Forelimb muscle (tissue), 1 donor: ENCODE measurements around the gene RBM5. TPM values are rescaled to one million over a fixed set of nuclear protein-coding genes. Genes with fewer than 3 reads are reported as not detected.

Experiments
- DNase-seq: peaks from one replicate; pipeline ENCODE4 v3.0.0-alpha.2; 2013; ENCODE audit warnings: low read depth
- polyA plus RNA-seq: library from polyadenylated mRNA; unstranded; fragments of 120-200 nt; gene quantifications from one replicate; pipeline ENCODE4 v1.2.1, GENCODE V29; 2013; ENCODE audit not compliant: insufficient read length

The RBM5 gene
- polyA plus RNA-seq, 1 donor: 171 TPM

DNA sequence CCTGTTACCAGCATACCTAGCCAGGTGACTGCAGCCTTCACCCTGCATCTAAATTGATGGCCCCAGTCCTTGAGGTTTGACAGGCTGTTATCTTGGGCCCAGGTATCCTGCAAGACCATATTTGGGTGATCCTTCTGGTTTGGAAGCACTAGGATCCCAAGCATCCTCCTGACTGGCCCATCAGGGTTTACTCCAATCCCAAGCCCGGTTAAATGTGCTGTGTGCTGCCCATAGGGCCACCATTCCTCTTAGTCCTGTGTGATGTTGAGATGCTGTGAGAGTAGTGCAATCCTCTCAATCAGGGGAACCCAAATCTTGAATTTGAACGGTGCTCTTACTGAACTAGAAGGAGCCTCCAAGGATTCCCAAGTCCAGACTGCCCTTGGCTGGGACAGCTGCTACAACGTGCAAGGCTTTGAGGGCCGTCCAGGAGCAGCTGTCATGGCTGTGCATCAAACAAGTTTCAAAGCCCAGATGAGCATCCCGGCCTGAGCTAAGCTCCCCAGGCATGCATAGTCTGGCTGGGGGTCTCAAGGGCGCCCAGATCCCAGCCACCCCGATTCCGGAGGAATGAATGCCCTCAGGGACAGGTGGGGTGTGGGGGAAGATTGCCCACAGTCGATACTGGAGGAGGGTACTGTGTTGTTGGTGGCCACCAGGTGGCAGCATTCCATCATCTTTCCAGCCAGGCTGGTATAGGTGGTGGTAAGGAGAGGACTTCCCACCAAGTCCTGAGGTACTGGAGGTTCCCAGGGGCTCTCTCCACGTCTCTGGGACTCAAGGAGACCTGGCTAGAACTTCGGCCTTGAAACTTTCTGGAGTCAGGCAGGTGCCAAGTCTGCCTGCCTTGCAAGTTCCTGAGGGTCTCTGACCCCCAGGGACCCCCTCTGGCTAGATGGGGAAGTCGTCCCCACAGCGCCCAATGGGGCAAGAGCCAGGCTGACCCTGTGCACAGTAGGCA lies 32.6 kb downstream of the RBM5 start:
- peak; percentile 49 for DNase-seq

DNA sequence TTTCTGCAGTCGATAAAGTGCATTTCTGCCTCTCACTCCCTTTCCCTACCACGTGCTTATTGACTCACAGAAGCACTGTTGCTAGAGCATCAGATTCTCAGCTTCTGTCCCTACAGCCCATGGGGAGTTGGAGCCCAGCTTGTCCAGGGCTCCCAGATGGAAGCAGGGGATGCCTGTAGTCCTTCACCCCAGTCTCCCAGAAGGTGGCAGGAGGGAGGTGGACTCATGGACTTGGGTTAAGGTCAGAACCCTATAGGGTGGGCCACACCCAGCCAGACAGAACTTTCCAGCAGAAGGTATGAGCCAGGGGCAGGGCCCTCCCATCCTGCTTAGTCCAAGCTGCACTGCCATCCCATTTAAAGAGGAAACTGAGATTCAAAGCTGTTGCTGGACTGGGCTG lies 33.4 kb downstream of the RBM5 start:
- no peak for DNase-seq

DNA sequence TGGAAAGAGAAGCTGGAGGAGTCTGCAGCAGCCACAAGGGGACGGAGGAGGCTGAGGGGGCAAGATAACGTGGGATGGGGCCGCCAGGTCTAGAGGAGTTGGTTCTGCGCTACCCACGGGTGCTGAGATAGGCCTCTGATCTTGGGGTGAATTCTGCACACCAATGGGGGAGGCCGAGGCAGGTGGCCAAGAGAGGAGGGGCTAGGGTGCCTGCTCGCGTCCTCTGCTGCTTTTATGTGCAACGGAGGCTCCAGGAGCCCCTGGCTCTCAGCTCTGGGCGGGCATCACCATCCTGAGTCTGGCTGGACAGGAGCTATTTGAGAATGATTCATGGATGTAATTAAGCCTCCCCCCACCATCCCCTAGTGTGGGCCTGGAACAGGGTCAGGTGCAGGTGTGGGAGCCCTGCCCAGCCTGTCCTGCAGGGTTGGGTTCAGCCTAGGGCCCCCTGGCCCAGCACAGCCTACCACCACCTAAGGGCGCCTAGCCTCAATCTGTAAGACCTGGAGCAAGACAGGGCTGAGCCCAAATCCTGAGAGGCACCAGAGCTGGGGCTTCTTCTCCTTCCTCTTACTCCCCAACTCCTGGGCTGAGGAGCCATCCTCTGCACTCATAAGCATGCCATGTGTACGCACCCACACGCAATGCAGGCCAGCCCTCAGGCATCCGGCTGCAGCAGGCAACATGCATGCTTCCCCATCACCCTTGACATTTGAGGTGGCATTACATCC lies 34.1 kb downstream of the RBM5 start:
- DNase-seq: no peak

DNA sequence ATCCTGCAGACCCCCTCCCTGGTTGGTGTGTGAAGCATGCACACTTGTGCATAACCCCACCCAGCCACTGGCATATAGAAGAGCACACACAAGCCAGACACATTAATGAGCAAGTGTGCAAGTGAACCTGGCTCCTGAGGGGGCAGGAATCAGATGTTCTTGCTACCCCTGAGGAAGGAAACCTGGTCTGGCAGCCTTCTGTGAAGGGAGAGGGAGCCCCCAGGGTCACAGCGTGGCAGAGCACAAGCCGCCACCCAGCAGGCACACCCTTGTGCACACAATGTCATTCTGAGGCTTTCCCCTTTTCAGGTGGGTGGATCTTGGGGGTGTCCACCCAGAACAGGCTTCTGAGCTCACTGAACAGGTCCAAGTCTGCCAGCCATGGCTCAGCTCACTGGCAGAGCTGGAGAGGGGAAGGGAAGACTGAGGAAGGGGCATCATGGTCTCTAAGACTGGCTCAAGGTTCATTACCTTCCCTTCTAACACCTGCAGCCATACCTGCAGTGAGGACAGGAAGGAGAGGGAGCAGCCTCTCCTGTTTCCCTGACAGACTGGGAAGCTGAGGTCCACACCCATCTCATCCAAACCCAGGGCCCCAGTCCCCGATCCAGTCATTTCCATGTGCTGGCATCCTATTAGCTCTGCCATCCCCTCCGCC lies 34.8 kb downstream of the RBM5 start:
- no peak for DNase-seq

DNA sequence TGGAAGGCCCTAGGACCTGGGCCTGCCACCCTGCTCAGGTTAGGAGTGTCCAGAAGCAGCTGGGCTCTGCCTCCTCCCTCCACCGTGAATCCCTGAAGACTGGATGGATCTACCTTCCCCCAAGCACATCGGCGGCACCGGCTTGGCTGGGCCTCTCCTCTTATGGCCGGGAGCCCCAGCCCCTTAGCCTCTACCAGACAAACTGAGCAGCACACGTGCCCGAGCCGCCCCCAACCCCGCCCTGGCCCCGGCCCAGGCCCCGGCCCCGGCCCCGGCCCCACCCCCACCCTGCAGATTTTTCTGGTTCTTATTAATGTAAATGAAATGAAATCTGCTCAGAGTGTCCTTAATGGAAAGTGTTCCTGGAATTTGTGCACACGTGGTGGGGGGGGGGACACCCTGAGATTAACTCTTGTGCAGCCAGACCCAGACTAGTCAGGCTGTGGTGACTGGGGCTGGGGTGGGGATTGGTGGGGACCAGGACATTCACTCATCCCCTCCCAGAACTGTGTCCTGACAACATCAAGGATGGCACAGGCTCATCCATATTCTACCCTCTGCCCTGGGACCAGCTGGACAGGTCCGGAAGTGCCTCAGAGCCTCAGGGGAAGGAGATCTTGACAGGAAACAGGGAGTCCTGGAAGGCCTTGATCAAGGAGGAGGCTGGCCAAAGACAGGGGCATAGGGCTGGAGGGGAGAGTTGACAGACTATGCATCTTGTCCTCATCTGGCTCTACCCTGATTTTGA lies 35.5 kb downstream of the RBM5 start:
- no peak for DNase-seq

DNA sequence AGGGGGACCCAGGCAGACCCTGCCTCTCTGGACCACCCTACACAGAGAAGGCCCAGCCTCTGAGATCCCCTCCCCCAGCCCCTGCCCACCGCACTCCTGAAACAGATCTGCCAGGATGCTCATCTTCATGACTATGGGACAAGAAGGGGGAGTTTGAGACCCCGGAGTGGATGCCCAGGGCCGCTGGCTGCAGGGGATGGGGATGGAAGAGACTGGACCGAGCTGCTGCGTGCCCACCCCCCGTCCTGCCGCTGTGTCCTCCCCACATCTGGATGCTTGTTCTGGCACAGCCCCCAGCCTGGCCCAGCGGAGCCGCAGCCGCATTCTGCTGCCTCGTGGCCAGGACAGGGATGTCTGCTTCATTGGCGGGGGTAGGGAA lies 36.1 kb downstream of the RBM5 start:
- no peak for DNase-seq

DNA sequence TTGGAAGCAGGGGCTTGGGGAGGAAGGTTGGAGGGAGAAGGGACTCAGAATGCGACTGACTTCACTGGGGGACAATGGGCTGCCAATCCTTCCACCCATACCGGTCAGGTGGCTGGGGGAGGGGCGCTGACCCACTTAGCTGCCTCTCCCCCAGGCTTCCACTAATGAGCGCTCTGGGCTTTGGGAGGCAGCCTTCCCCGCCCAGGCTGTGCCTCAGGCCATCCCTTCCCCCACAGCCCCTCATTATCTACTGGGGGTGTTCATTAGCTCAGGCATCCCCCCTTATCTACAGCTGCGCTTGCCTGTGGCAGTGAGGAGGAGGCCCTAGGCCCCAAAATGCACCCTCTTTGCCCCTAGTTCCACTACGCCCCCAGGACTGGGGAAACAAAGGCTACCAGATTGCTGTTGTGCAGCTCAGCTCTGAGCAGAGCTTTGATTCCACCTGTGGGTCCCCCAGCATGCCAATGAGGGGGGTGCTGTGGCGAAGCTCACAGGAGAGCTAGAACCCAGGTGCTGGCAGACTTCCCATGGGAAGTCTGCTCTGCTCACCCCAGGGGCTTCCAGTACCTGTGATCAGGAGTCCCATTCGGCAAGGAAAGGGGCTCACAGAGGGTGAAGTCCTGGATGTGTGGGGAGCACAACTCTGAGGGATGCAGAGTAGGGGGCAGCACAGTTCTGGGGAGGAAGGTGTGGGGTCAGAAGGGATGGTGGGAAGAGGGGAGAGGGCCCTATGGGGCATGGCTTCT lies 37.0 kb downstream of the RBM5 start:
- DNase-seq: no peak

DNA sequence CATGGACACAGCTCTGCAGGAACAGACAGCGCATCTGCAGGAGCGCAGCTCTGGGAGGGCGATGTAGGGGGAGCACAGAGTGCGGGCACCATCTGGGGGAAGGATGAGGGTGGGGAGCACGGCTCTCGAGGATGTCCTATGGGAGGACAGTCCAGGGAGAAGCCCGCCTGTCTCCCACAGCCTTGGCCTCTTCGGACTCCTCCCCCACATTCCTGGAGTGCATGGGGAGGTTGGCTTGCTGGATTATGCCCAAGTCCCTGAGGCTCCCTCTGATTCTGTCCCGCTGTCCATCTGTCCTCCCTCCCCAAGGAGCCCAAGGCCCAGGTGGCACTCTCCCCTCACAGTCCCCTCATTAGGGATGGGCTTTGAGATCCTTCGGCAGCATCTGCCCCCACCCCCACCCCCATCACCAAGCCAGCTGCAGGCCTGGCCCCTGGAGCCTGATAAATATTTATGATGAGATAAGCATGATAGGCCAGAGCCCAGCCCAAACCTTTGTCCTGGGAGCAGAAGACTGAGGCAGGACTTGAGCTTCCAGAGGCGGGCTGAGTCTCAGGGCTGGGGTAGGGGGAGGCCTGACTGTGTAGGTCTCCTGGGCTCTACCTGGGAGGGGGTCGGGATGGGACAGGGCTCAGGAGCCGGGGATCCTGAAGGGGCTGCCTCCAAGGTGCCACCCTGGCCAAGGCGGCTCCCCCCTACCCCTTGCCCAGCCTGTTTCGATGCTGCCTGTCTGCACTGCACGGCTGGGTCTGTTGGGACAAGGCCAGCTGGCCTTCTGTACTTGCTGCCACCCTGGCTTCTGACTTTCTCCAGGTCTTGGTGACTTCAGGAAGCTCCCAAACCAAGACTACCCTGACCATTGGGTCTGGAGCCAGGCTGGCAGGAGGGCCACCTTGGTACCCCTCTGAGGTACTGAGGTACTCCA lies 37.8 kb downstream of the RBM5 start:
- DNase-seq: no peak

DNA sequence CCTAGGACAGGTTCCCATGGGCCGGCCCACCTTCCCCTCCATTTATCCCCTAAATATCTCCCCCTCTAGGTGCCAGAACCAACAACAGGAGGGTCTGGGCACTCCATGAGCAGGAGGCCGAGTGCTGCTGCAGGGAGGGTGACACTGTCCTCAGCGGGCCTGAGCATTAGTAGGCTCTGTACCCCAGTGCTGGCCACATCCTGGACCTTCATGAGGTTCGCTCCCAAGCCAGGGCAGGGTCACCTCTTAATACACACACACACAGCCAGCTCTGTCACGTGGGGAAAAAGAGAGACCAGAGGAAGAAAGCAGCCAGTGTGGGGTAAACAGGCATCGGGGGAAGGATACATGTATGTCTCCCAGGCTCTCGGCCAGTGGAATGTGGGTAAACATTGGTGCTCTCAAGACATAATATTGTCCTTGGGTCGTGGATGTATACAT lies 38.6 kb downstream of the RBM5 start:
- DNase-seq: no peak

DNA sequence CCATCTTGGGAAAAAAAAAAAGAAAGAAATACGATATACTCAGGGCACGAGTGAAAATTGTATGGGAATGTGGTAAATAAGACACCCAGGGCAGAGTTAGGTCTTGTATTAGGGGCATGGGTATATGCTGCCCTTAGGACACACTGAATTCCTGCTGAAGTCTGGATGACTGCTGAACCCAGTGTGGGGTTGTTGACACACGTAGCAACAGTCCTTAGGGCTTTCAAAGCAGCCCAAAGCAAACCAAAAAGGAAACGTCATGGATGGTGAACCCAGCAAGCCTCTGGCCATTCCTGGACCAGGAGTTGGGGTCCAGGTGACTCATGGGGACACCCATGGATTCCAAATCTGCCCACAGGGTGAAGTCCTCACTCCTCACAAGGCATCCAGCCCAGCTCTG lies 39.3 kb downstream of the RBM5 start:
- no peak for DNase-seq

DNA sequence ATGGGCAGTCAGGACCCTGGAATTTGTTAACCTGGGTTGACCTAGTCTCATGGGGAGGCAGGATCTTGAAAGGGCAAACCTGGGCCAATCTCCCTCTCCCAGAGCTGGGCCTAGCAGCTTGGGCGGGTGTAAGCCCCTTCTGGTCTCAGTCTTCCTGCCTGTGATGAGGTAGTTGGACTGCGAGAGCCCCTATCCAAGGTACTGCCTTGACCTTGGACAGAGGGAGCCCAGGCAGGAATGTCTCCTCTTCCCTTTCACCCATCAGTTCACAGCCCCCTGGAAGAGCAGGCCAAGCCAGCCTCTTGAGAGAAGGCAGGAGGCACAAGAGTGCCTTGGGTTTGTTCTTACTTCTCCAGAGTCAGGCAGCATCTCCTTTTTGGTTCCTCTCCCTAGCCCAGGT lies 41.7 kb downstream of the RBM5 start:
- no peak for DNase-seq

DNA sequence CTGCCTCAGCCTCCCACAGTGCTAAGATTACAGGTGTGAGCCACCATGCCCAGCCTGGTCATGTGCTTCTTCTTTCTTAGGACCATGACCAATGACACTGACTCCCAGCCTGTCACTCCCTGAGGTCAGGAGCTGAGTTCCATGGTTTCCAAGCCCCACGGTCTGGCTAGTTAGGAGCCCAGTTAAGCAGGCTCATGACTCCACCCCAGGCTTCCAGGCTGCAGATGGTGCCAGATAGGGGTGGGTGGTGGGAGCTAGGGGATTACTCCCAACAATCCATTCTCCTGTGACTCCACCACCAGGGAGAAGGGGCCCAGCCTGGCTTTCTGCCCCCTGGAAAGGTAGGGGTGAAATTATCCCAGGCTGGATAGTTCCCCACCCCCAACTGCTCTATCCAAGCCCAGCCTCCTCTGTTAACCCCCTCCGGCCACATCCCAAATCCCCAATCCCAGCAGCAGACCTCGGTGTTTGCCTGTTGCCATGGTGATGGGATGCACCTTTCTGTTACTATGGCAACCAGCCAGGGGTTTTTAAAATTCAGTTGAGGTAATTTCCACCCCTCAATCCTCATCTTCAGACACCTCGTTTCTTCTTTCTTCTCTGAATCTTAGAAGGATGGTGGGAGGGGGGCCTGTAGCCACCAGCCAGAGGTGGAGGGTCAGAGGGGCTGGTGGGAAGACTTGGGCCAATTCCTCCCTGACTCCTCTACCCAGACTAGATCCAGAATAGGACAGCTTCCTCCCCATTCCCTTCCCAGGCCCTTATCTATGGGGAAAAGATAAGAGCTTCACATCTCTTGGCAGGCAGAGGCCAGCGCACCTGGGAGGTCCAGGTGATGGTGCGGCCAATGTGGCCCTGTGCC lies 43.9 kb downstream of the RBM5 start:
- DNase-seq: no peak

DNA sequence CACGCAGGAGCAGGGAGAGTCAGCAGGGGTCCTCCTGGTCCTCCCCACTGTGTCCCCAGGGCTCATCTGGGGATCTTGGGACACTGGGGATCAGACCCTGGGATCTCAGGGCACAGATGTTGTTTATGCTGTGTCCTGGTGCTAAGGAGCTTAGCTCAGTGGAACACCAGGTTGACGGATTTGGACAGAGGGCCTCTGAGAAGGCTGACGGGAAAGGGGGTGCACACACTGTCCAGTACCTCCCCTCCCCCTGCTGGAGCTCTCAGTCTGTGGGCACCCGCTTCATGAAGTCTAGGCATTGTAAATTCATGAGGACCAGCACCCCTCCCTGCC lies 44.5 kb downstream of the RBM5 start:
- no peak for DNase-seq

DNA sequence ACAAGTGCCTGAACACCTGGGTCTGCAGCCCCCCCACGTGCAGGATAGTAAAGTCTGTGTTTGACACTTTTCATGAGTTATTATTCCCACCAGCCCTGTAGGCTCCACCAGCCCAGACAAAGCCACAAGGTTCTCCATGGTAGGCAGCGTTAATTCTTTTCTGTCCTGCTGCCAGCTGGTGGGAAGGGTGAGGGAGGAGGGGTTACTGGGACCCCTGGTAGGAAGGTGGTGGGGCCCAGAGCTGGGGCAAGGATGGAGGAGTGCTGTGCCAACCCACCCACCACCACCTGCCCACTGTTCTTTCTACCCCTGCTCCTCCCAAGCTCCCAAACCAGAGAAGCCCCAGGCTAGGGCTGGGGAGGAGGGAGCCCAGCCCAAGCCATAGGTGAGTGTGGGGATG lies 45.6 kb downstream of the RBM5 start:
- no peak for DNase-seq

DNA sequence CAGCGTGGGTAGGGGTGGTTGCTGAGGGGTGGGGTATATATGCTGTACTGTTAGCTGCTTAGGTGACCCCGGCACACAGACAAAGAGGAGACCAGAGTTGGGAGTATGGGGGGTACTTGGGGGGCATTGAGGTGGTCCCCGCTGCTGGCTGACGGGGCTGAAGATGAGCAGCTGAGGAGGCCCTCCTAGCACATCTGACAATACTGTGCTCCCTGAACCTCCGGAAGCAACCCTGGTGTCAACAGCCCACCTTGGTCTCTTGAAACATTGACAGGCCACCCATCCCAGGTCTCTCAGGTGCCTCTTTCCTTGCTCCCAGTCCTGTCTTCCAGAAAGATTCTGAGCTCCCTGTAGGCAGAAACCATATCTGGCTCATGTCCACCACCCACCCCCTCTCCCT lies 47.2 kb downstream of the RBM5 start:
- DNase-seq: no peak

DNA sequence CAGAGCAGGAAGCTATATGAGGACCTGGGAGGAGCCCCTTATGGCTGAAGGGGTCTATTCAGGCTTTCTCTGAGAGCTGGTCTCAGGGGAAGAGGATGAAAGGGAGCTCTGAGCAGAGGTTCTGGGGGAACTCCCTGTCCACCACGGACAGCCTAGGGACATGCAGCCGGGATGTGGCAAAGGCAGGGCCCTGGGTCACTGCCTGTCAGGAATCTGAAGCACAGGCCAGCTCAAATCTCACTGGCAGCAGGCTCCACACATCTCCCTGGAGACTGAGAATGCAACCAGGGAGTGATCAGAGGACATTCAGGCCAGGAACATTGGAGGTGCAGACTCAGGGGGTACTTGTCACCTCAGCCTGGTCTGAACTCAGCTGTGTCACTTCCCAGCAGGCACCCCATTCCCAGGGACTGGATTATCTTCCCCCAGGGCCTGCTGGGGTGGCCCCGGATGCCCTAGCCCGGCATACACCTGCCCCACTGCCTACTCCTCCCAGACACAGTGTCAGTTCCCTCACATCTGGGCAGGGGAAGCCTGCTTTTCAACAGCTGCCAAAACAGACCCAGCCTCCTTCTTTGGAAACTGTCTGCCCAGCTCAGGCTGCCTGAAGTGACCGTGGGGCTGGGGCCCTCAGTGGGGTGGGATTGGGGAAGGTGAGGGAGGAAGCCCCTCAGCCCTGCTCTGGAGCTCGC lies 48.1 kb downstream of the RBM5 start:
- DNase-seq: no peak

DNA sequence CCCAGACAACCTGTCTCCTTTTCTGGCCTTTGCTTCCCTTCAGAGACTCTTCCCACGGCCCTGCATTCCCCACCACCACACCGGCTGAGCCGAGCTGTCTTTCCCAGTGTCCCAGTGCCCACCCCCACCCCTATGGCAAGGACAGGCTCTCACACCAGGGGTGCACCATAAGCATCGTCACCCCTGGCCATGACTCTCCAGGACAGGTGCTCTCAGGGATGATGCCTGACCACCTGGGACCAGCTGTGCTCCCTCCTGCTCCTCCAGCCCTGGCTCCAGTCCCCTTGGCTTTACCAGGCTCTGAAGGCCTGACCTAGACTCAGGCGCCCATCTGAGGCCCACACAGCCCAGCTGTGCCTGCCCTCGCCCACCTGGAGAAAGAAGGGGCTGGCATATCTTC lies 48.8 kb downstream of the RBM5 start:
- DNase-seq: no peak
